ENCODE measurements around the gene PSMC5.

DNA sequence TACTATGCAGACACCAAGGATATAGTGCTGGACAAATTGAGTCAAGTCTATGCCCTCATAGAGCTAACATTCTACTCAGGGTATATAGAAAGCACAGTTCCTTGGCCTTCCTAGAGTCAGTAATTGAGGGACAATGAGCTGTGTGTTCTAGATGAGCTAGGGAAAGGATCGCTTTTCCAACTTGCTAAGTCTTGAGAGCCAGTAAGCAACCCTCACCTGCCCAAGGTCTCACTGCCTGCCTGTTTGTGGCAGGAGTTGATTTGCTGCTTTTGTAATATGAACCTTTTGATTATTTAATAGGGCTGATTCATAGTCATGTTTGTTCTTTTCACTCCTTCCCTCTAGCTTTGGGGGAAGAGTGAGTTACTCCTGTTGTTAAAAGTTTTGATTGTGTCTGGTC lies 46.7 kb upstream of the PSMC5 start:
- TF ChIP-seq, protein P1, sequence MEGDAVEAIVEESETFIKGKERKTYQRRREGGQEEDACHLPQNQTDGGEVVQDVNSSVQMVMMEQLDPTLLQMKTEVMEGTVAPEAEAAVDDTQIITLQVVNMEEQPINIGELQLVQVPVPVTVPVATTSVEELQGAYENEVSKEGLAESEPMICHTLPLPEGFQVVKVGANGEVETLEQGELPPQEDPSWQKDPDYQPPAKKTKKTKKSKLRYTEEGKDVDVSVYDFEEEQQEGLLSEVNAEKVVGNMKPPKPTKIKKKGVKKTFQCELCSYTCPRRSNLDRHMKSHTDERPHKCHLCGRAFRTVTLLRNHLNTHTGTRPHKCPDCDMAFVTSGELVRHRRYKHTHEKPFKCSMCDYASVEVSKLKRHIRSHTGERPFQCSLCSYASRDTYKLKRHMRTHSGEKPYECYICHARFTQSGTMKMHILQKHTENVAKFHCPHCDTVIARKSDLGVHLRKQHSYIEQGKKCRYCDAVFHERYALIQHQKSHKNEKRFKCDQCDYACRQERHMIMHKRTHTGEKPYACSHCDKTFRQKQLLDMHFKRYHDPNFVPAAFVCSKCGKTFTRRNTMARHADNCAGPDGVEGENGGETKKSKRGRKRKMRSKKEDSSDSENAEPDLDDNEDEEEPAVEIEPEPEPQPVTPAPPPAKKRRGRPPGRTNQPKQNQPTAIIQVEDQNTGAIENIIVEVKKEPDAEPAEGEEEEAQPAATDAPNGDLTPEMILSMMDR (IDR thresholded peaks at IDR 0.05; ENCODE audit: insufficient read depth, low read depth, low read length) = no peak
- no peak for TF ChIP-seq EZH2 (IDR thresholded peaks at IDR 0.05; ENCODE audit: insufficient read depth, low read length)
